T-cell (primary cell): ENCODE measurements around the gene ZNF48. TPM values are rescaled to one million over a fixed set of nuclear protein-coding genes. Genes with fewer than 3 reads are reported as not detected.
A peak's percentile ranks its signal among the peaks of the same experiment; 100 is the strongest.

Source experiments
- ATAC-seq, 4 experiments: fragments of 200-7000 bp in 3 of 4; fragments of 150-1000 bp in 1 of 4; cut with Tn5 transposase; replicated peaks in 1 of 4; 1 replicate in 3 of 4; 2 replicates in 1 of 4; pipeline ENCODE4 v1.10.0; 2021; ENCODE audit warnings: moderate library complexity in 3 of 4, mild to moderate bottlenecking in 2 of 4, moderate number of reproducible peaks in 1 of 4
- CTCF ChIA-PET, 2 donors: fragments of 300-600 bp; sonication (Branson Sonifier 250); formaldehyde crosslinking; loops; one replicate each; lab custom pipeline; 2022; ENCODE audit warnings: antibody characterized with exemption in 2 of 2; lab: Charles Lee
- POLR2A ChIA-PET, 2 donors: fragments of 300-600 bp; sonication (Branson Sonifier 250); formaldehyde crosslinking; loops; one replicate each; lab custom pipeline; 2022; ENCODE audit warnings: antibody characterized with exemption in 2 of 2; lab: Charles Lee
- DNase-seq, 35 experiments: peaks; one replicate each; pipeline versions ENCODE4 v3.0.0 to v3.0.0-alpha.2; 2013 to 2023
- H3K27ac ChIP-seq: one replicate; pipeline ENCODE4 v1.5.1; 2013; ENCODE audit warnings: low read length
- H3K27me3 ChIP-seq, 2 experiments: replicated peaks in 1 of 2; 1 replicate in 1 of 2; 2 replicates in 1 of 2; pipeline versions ENCODE4 v1.6.1 to v1.7.0; 2013; ENCODE audit warnings: low read length in 1 of 2, mixed read lengths in 1 of 2; ENCODE audit not compliant: control insufficient read depth in 2 of 2, insufficient read depth in 2 of 2; ENCODE audit errors: extremely low read depth in 1 of 2
- H3K36me3 ChIP-seq, 2 donors: 1 replicate in 1 of 2; 2 replicates in 1 of 2; pipeline versions ENCODE4 v1.6.1 to v1.7.0; 2013; ENCODE audit warnings: low read length in 1 of 2; ENCODE audit not compliant: control insufficient read depth in 2 of 2, insufficient read depth in 1 of 2; ENCODE audit errors: extremely low read depth in 1 of 2
- H3K4me1 ChIP-seq, 2 experiments: 1 replicate in 1 of 2; 2 replicates in 1 of 2; pipeline versions ENCODE4 v1.6.1 to v1.7.0; 2013; ENCODE audit warnings: low read length in 2 of 2, mixed read lengths in 1 of 2; ENCODE audit not compliant: insufficient read depth in 2 of 2, control insufficient read depth in 1 of 2; ENCODE audit errors: extremely low read depth in 1 of 2
- H3K4me3 ChIP-seq, 2 donors: 1 replicate in 1 of 2; 2 replicates in 1 of 2; pipeline versions ENCODE4 v1.5.1 to v1.7.0; 2013; ENCODE audit warnings: mild to moderate bottlenecking in 2 of 2, low read length in 1 of 2, moderate library complexity in 1 of 2; ENCODE audit not compliant: control insufficient read depth in 1 of 2; ENCODE audit errors: extremely low read depth in 1 of 2
- H3K9me3 ChIP-seq: 2 replicates; pipeline ENCODE4 v1.7.0; 2013
- H3K27ac Mint-ChIP-seq, 2 donors: one replicate each; pipeline ENCODE4 v1.8.0; 2020 to 2021; ENCODE audit warnings: mild to moderate bottlenecking in 2 of 2, mixed read lengths in 2 of 2
- H3K27me3 Mint-ChIP-seq, 2 donors: one replicate each; pipeline ENCODE4 v1.8.0; 2021 to 2022; ENCODE audit warnings: mixed read lengths in 2 of 2
- H3K36me3 Mint-ChIP-seq: one replicate; pipeline ENCODE4 v1.8.0; 2021; ENCODE audit warnings: mixed read lengths
- H3K4me1 Mint-ChIP-seq, 3 donors: one replicate each; pipeline ENCODE4 v1.8.0; 2020 to 2022; ENCODE audit warnings: mixed read lengths in 3 of 3, mild to moderate bottlenecking in 1 of 3
- H3K4me3 Mint-ChIP-seq, 3 donors: one replicate each; pipeline ENCODE4 v1.8.0; 2020 to 2022; ENCODE audit warnings: mild to moderate bottlenecking in 3 of 3, mixed read lengths in 3 of 3, moderate library complexity in 3 of 3
- H3K9me3 Mint-ChIP-seq, 3 donors: one replicate each; pipeline ENCODE4 v1.8.0; 2020 to 2022; ENCODE audit warnings: mixed read lengths in 3 of 3
- WGBS: methylation state at CpG from one replicate; pipeline ENCODE4 v1.1.5; 2013; ENCODE audit warnings: missing lambda C conversion rate; ENCODE audit not compliant: insufficient coverage; 5-methylcytosine and 5-hydroxymethylcytosine counted together
- total RNA-seq, 35 experiments: library from RNA in 6 of 35; stranded (reverse) in 6 of 35; fragments of 120-200 nt in 1 of 35; gene quantifications; one replicate each; pipeline versions ENCODE4 v1.2.1 to v1.2.4 and lab custom pipeline; 2013 to 2026

ZNF48 gene
- total RNA-seq, 5 donors from 2014 or later (not counting 1 experiment from before 2014, with no cell fraction given): 7.3 to 17.5 (median 16.4) TPM

GRCh38 chr16:30406795-30407101 is 11.5 kb downstream of the ZNF48 start:
- peak overlapping the region; percentile 92 to 95 (median 94) for H3K4me3 Mint-ChIP-seq
- Histone ChIP-seq H3K27me3 (no peaks in the 10 kb centered on the region), H3K9me3 (no peaks in the 10 kb centered on the region), H3K36me3 (peaks cover 1 to 2% of the 10 kb centered on the region in 2 donors), H3K4me1 (peaks cover 3 to 31% of the 10 kb centered on the region in 2 experiments), H3K4me3 (peak overlapping the region; percentile 59 to 75), H3K27ac (peak overlapping the region; percentile 5)
- no peaks in the 10 kb centered on the region for H3K36me3 Mint-ChIP-seq
- H3K27ac Mint-ChIP-seq: peak overlapping the region; percentile 92 to 96
- ChIA-PET CTCF (interaction anchor here (0.6 to 4.6 kb wide), 6 partner anchors 9 to 734 kb away, joined by 3 to 32 read pairs (median 4); partner anchors contain the start of genes SEPTIN1 (in 1 of the 2) and TBC1D10B (in 1 of the 2)), POLR2A (interaction anchor here (0.5 to 0.6 kb wide), 2 partner anchors 61 to 795 kb away, joined by 3 read pairs; no protein-coding TSS in a partner anchor)
- no peak for DNase-seq
- H3K4me1 Mint-ChIP-seq: peaks cover 27% of the 10 kb centered on the region in 3 donors
- ATAC-seq: peak; percentile 32 to 42 (median 39)
- H3K9me3 Mint-ChIP-seq: no peaks in the 10 kb centered on the region
- no peaks in the 10 kb centered on the region for H3K27me3 Mint-ChIP-seq
- WGBS: 23% methylated on average over 14 of the region's 14 CpGs

- H3K9me3 ChIP-seq: no peaks in the 10 kb centered on the region
- Mint-ChIP-seq H3K27me3 (no peaks in the 10 kb centered on the region), H3K4me3 (peak within 1 kb of the TSS; percentile 92 to 95 (median 94)), H3K4me1 (peaks cover 25 to 31% (median 30%) of the 10 kb centered on the region in 3 donors), H3K27ac (peak within 1 kb of the TSS; percentile 92 to 96), H3K9me3 (no peaks in the 10 kb centered on the region), H3K36me3 (peaks cover 4% of the 10 kb centered on the region)
- H3K27me3 ChIP-seq: no peaks in the 10 kb centered on the region
- ATAC-seq: peak; percentile 86 to 93 (median 90)
- POLR2A ChIA-PET: interaction anchor here in 1 of 2 donors (0.5 to 0.6 kb wide), 2 partner anchors 170 to 795 kb away, joined by 3 to 7 read pairs; no protein-coding TSS in a partner anchor
- peaks cover 3 to 31% of the 10 kb centered on the region in 2 experiments for H3K4me1 ChIP-seq
- peak within 1 kb of the TSS; percentile 59 to 75 for H3K4me3 ChIP-seq
- CTCF ChIA-PET: interaction anchor here (0.6 to 4.6 kb wide), 7 partner anchors 9 to 734 kb away, joined by 3 to 32 read pairs (median 4); partner anchors contain the start of genes DCTPP1 (in 1 of the 2), SEPTIN1 (in 1 of the 2) and TBC1D10B (in 1 of the 2)
- H3K36me3 ChIP-seq: peaks cover 2 to 4% of the 10 kb centered on the region in 2 donors
- H3K27ac ChIP-seq: peak within 1 kb of the TSS; percentile 5
- DNase-seq: peak; percentile 48 to 92 (median 71)
- 0% methylated on average over 65 of the region's 65 CpGs for WGBS
Observed at GRCh38 chr16:30407102-30407803, 12.0 kb downstream of the ZNF48 start, which contains the start of gene ZNF771. TSS of gene ZNF771 (plus strand) at chr16:30407606. CDS start at chr16:30408054, 448 bp downstream.

- H3K4me1 Mint-ChIP-seq: peaks cover 25 to 31% (median 30%) of the 10 kb centered on the region in 3 donors
- peak overlapping the region; percentile 73 to 94 (median 77) for H3K4me3 Mint-ChIP-seq
- no peaks in the 10 kb centered on the region for H3K27me3 Mint-ChIP-seq
- Histone ChIP-seq H3K9me3 (no peaks in the 10 kb centered on the region), H3K27ac (no peak overlapping the region), H3K4me3 (peak overlapping the region; percentile 59 to 75), H3K4me1 (peaks cover 3 to 31% of the 10 kb centered on the region in 2 experiments), H3K27me3 (no peaks in the 10 kb centered on the region), H3K36me3 (peaks cover 2 to 4% of the 10 kb centered on the region in 2 donors)
- ChIA-PET POLR2A (interaction anchor here in 1 of 2 donors (0.6 kb wide), 1 partner anchor 169 kb away, joined by 7 read pairs; no protein-coding TSS in a partner anchor), CTCF (interaction anchor here in 1 of 2 donors (0.5 to 4.6 kb wide), 4 partner anchors 22 to 37 kb away, joined by 3 to 32 read pairs (median 6); partner anchors contain the start of genes DCTPP1, SEPTIN1 and TBC1D10B)
- H3K36me3 Mint-ChIP-seq: peaks cover 4% of the 10 kb centered on the region
- ATAC-seq (peak in 1 of 4 experiments; percentile 4), DNase-seq (no peak)
- peak overlapping the region; percentile 74 to 84 for H3K27ac Mint-ChIP-seq
- no peaks in the 10 kb centered on the region for H3K9me3 Mint-ChIP-seq
- 33% methylated on average over 6 of the region's 19 CpGs for WGBS
Observed at GRCh38 chr16:30407804-30408534, 12.7 kb downstream of the ZNF48 start.

- peaks cover 25 to 31% (median 30%) of the 10 kb centered on the region in 3 donors for H3K4me1 Mint-ChIP-seq
- H3K27ac Mint-ChIP-seq: peak overlapping the region; percentile 59 to 84
Observed at GRCh38 chr16:30409125-30410060, 14.2 kb downstream of the ZNF48 start.

GRCh38 chr16:30413112-30413806 is 18.0 kb downstream of the ZNF48 start:
- H3K27ac Mint-ChIP-seq: no peak overlapping the region
- H3K4me3 Mint-ChIP-seq: no peak overlapping the region
- Histone ChIP-seq H3K27me3 (no peaks in the 10 kb centered on the region), H3K36me3 (peaks cover 4 to 8% of the 10 kb centered on the region in 2 donors), H3K9me3 (no peaks in the 10 kb centered on the region), H3K4me1 (peaks cover 6 to 27% of the 10 kb centered on the region in 2 experiments), H3K27ac (no peak overlapping the region), H3K4me3 (no peak overlapping the region)
- peaks cover 24 to 30% (median 30%) of the 10 kb centered on the region in 3 donors for H3K4me1 Mint-ChIP-seq
- POLR2A ChIA-PET: no interaction called here
- peaks cover 4% of the 10 kb centered on the region for H3K36me3 Mint-ChIP-seq
- H3K9me3 Mint-ChIP-seq: no peaks in the 10 kb centered on the region
- DNase-seq (no peak), ATAC-seq (no peak)
- WGBS: 93% methylated on average over 3 of the region's 6 CpGs
- CTCF ChIA-PET: interaction anchor here in 1 of 2 donors (1.2 kb wide), 1 partner anchor 43 kb away, joined by 4 read pairs; the partner anchor contains the start of gene TBC1D10B
- H3K27me3 Mint-ChIP-seq: no peaks in the 10 kb centered on the region

More at GRCh38 chr16:30409125-30410060, 14.2 kb downstream of the ZNF48 start:
- CTCF ChIA-PET: interaction anchor here (0.6 to 4.6 kb wide), 18 partner anchors 9 to 317 kb away, joined by 3 to 32 read pairs (median 4); partner anchors contain the start of genes TBC1D10B (in 2 of the 2), CD2BP2 (in 1 of the 2), DCTPP1 (in 1 of the 2) and SEPTIN1 (in 1 of the 2)
- Histone ChIP-seq H3K27me3 (no peaks in the 10 kb centered on the region), H3K27ac (no peak overlapping the region), H3K36me3 (peaks cover 4 to 8% of the 10 kb centered on the region in 2 donors), H3K4me1 (peaks cover 3 to 31% of the 10 kb centered on the region in 2 experiments), H3K4me3 (no peak overlapping the region), H3K9me3 (no peaks in the 10 kb centered on the region)
- POLR2A ChIA-PET: interaction anchor here in 1 of 2 donors (0.6 kb wide), 1 partner anchor 36 kb away, joined by 4 read pairs; no protein-coding TSS in a partner anchor
- no peaks in the 10 kb centered on the region for H3K9me3 Mint-ChIP-seq
- peak overlapping the region; percentile 41 to 94 (median 47) for H3K4me3 Mint-ChIP-seq
- DNase-seq (peak; percentile 72 to 96 (median 90)), ATAC-seq (peak; percentile 51 to 62 (median 58))
- WGBS: 61% methylated on average over 5 of the region's 15 CpGs
- no peaks in the 10 kb centered on the region for H3K27me3 Mint-ChIP-seq
- H3K36me3 Mint-ChIP-seq: peaks cover 4% of the 10 kb centered on the region
